Smooth muscle cell (in vitro differentiated cells): ENCODE measurements around the gene NAV2. TPM values are rescaled to one million over a fixed set of nuclear protein-coding genes. Genes with fewer than 3 reads are reported as not detected.

ENCODE experiments used
- DNase-seq: peaks from one replicate; lab custom pipeline; 2025; ENCODE audit not compliant: unreplicated experiment; lab: John Stamatoyannopoulos, UW
- H2AFZ ChIP-seq: fragments of 200-600 bp; sonication (generic); 2 replicates; pipeline ENCODE4 v1.6.0; 2016; ENCODE audit warnings: antibody characterized with exemption, low read depth, mild to moderate bottlenecking
- H3F3A ChIP-seq: fragments of 200-600 bp; sonication (generic); 2 replicates; pipeline ENCODE4 v1.6.0; 2017; ENCODE audit warnings: antibody characterized with exemption, low read depth
- H3K27ac ChIP-seq: fragments of 200-600 bp; sonication (generic); 2 replicates; pipeline ENCODE4 v1.5.1; 2016; ENCODE audit warnings: low read depth, mild to moderate bottlenecking
- H3K27me3 ChIP-seq: fragments of 200-600 bp; sonication (generic); 2 replicates; pipeline ENCODE4 v1.6.1; 2016; ENCODE audit warnings: low read depth, mild to moderate bottlenecking
- H3K36me3 ChIP-seq: fragments of 200-600 bp; sonication (generic); 2 replicates; pipeline ENCODE4 v1.5.1; 2016; ENCODE audit warnings: low read depth
- H3K4me1 ChIP-seq: fragments of 200-600 bp; sonication (generic); 2 replicates; pipeline ENCODE4 v1.5.1; 2016; ENCODE audit warnings: low read depth
- H3K4me2 ChIP-seq: fragments of 200-600 bp; sonication (generic); 2 replicates; pipeline ENCODE4 v1.6.0; 2016; ENCODE audit warnings: mild to moderate bottlenecking
- H3K4me3 ChIP-seq: fragments of 200-600 bp; sonication (generic); 2 replicates; pipeline ENCODE4 v1.5.1; 2016; ENCODE audit warnings: mild to moderate bottlenecking
- H3K79me2 ChIP-seq: fragments of 200-600 bp; sonication (generic); 2 replicates; pipeline ENCODE4 v1.6.0; 2016; ENCODE audit warnings: low read depth, mild to moderate bottlenecking
- H3K9ac ChIP-seq: fragments of 200-600 bp; sonication (generic); 2 replicates; pipeline ENCODE4 v1.6.0; 2016; ENCODE audit warnings: low read depth
- H3K9me3 ChIP-seq: fragments of 200-600 bp; sonication (generic); replicated peaks from 2 replicates; pipeline ENCODE4 v1.5.1; 2016; ENCODE audit warnings: low read depth
- H4K20me1 ChIP-seq: fragments of 200-600 bp; sonication (generic); 2 replicates; pipeline ENCODE4 v1.6.0; 2016; ENCODE audit warnings: low read depth
- CTCF ChIP-seq: fragments of 200-600 bp; sonication (generic); IDR thresholded peaks from 2 replicates; pipeline ENCODE4 v1.5.1; 2017; ENCODE audit warnings: borderline replicate concordance, mild to moderate bottlenecking, antibody characterized with exemption; ENCODE audit not compliant: insufficient read depth, poor library complexity, severe bottlenecking
- WGBS: methylation state at CpG from one replicate; pipeline ENCODE4 v1.1.7; 2016; ENCODE audit warnings: low lambda C conversion rate; 5-methylcytosine and 5-hydroxymethylcytosine counted together
- polyA plus RNA-seq: library from polyadenylated mRNA; unstranded; fragments of >200 nt; fragmentation: Nextera tagmentation; extraction: Ambion mirVana; gene quantifications from 2 replicates; pipeline ENCODE4 v1.2.1, GENCODE V29; 2016
- total RNA-seq: library from RNA; depleted of rRNA; stranded (reverse); fragments of >200 nt; gene quantifications from 2 replicates; pipeline ENCODE4 v1.2.3, GENCODE V29; 2014

The NAV2 gene
- total and polyA plus RNA-seq, 2 experiments from 2014 or later = 14.1 to 67.5 TPM

GRCh38 chr11:19905280-19905853 lies 192.7 kb downstream of the NAV2 start:
- H3K9me3 ChIP-seq = no peaks in the 10 kb centered on the region
- H3K27ac ChIP-seq = no peak overlapping the region
- H4K20me1 ChIP-seq = no peaks in the 10 kb centered on the region
- no peaks in the 10 kb centered on the region for H3K79me2 ChIP-seq
- no peaks in the 10 kb centered on the region for H3K36me3 ChIP-seq
- TF ChIP-seq CTCF = peak; percentile 72
- H3K4me2 ChIP-seq = no peak overlapping the region
- H3K4me3 ChIP-seq = no peak overlapping the region
- H2AFZ ChIP-seq = no peak overlapping the region
- H3K27me3 ChIP-seq = no peaks in the 10 kb centered on the region
- H3K4me1 ChIP-seq = peaks cover 7% of the 10 kb centered on the region
- no peak overlapping the region for H3K9ac ChIP-seq
- H3F3A ChIP-seq = peaks cover 16% of the 10 kb centered on the region
- 24% methylated on average over 2 of the region's 2 CpGs for WGBS
- DNase-seq = no peak

GRCh38 chr11:19906126-19906525 lies 193.5 kb downstream of the NAV2 start:
- Histone ChIP-seq H3K36me3 (no peaks in the 10 kb centered on the region), H3K79me2 (no peaks in the 10 kb centered on the region), H3K9me3 (no peaks in the 10 kb centered on the region), H3K27me3 (no peaks in the 10 kb centered on the region), H4K20me1 (no peaks in the 10 kb centered on the region), H3K27ac (no peak overlapping the region), H3K9ac (no peak overlapping the region), H3K4me3 (no peak overlapping the region), H2AFZ (no peak overlapping the region), H3K4me1 (peaks cover 7% of the 10 kb centered on the region), H3F3A (peaks cover 18% of the 10 kb centered on the region), H3K4me2 (no peak overlapping the region)
- DNase-seq = no peak
- TF ChIP-seq CTCF = no peak
- 98% methylated on average over 3 of the region's 3 CpGs for WGBS

- H3K4me3 ChIP-seq = no peak overlapping the region
- no peaks in the 10 kb centered on the region for H3K9me3 ChIP-seq
- no peaks in the 10 kb centered on the region for H3K36me3 ChIP-seq
- no peak for DNase-seq
- peaks cover 25% of the 10 kb centered on the region for H3F3A ChIP-seq
- TF ChIP-seq CTCF = no peak
- H4K20me1 ChIP-seq = no peaks in the 10 kb centered on the region
- H2AFZ ChIP-seq = no peak overlapping the region
- 85% methylated on average over 5 of the region's 5 CpGs for WGBS
- H3K79me2 ChIP-seq = no peaks in the 10 kb centered on the region
- H3K4me2 ChIP-seq = no peak overlapping the region
- no peaks in the 10 kb centered on the region for H3K27me3 ChIP-seq
- H3K4me1 ChIP-seq = peaks cover 10% of the 10 kb centered on the region
- no peak overlapping the region for H3K9ac ChIP-seq
- H3K27ac ChIP-seq = no peak overlapping the region
Observed at GRCh38 chr11:19907008-19907579, 194.5 kb downstream of the NAV2 start.

GRCh38 chr11:19907839-19908238 lies 195.2 kb downstream of the NAV2 start:
- no peak for TF ChIP-seq CTCF
- Histone ChIP-seq H3K9ac (no peak overlapping the region), H3K27ac (no peak overlapping the region), H3K79me2 (no peaks in the 10 kb centered on the region), H3K4me3 (no peak overlapping the region), H2AFZ (no peak overlapping the region), H3K4me2 (no peak overlapping the region), H3K4me1 (peaks cover 18% of the 10 kb centered on the region), H3K9me3 (no peaks in the 10 kb centered on the region), H3K27me3 (no peaks in the 10 kb centered on the region), H3K36me3 (no peaks in the 10 kb centered on the region), H3F3A (peaks cover 32% of the 10 kb centered on the region), H4K20me1 (no peaks in the 10 kb centered on the region)
- DNase-seq = no peak
- WGBS = 54% methylated on average over 4 of the region's 4 CpGs
